GM12878 (cell line): ENCODE data around the gene PLPP7. TPM values are rescaled to one million over a fixed set of nuclear protein-coding genes. Genes with fewer than 3 reads are reported as not detected.

Experiments used
- ATAC-seq: fragments of 200-7000 bp; cut with Tn5 transposase; 3 replicates; pipeline ENCODE4 v1.9.1; 2020; ENCODE audit warnings: mild to moderate bottlenecking, moderate library complexity
- BruUV-seq: library from RNA; stranded (reverse); fragments of 400-500 nt; replicated peaks from 2 replicates; lab custom pipeline; 2021; lab: Mats Ljungman, UMichigan
- CTCF ChIA-PET: fragments of 300-600 bp; sonication (Branson Sonifier 250); formaldehyde crosslinking; extraction: SDS; loops from one replicate; lab custom pipeline; 2021; ENCODE audit warnings: inconsistent platforms; lab: Yijun Ruan, JAX
- POLR2A ChIA-PET: fragments of 350-600 bp; formaldehyde crosslinking; extraction: SDS; loops from one replicate; lab custom pipeline; 2021; ENCODE audit warnings: inconsistent platforms; lab: Charles Lee
- RAD21 ChIA-PET: fragments of 300-600 bp; sonication (Branson Sonifier 250); formaldehyde crosslinking; loops from one replicate; lab custom pipeline; 2023; ENCODE audit warnings: antibody characterized with exemption; ENCODE audit not compliant: unreplicated experiment; lab: Charles Lee
- SMC1A ChIA-PET: fragments of 300-600 bp; sonication (Branson Sonifier 250); formaldehyde crosslinking; loops from one replicate; lab custom pipeline; 2023; ENCODE audit not compliant: unreplicated experiment, uncharacterized antibody; lab: Charles Lee
- DNase-seq: peaks from one replicate; pipeline ENCODE4 v3.0.0-alpha.2; 2011; ENCODE audit warnings: low read depth, low spot score
- FAIRE-seq: peaks from 3 replicates; lab custom pipeline; 2011; peaks lifted over from hg19 to GRCh38; lab: Jason Lieb, UNC
- H2AFZ ChIP-seq: 2 replicates; pipeline ENCODE4 v1.6.0; 2011; ENCODE audit warnings: low read depth, low read length, control low read depth; ENCODE audit not compliant: control insufficient read depth
- H3K27ac ChIP-seq: 2 replicates; pipeline ENCODE4 v1.5.1; 2011; ENCODE audit warnings: control low read depth; ENCODE audit not compliant: control insufficient read depth, insufficient read depth
- H3K27me3 ChIP-seq, 2 experiments: replicated peaks in 1 of 2; 2 replicates each; pipeline versions ENCODE4 v1.6.0 to v1.6.1; 2011; ENCODE audit warnings: low read length in 1 of 2; ENCODE audit not compliant: control insufficient read depth in 2 of 2, insufficient read depth in 2 of 2
- H3K36me3 ChIP-seq, 2 experiments: 2 replicates each; pipeline ENCODE4 v1.5.1; 2011; ENCODE audit warnings: low read length in 1 of 2; ENCODE audit not compliant: control insufficient read depth in 2 of 2, insufficient read depth in 2 of 2
- H3K4me1 ChIP-seq: 2 replicates; pipeline ENCODE4 v1.6.1; 2011; ENCODE audit warnings: mild to moderate bottlenecking, low read length, moderate library complexity, mixed read lengths; ENCODE audit not compliant: control insufficient read depth, insufficient read depth
- H3K4me2 ChIP-seq: 2 replicates; pipeline ENCODE4 v1.6.0; 2011; ENCODE audit warnings: control low read depth; ENCODE audit not compliant: control insufficient read depth, insufficient read depth
- H3K4me3 ChIP-seq: fragments of 200-600 bp; sonication (generic); 2 replicates; pipeline ENCODE4 v1.5.1; 2016
- H3K79me2 ChIP-seq: 2 replicates; pipeline ENCODE4 v1.6.0; 2011; ENCODE audit warnings: low read length; ENCODE audit not compliant: control insufficient read depth, insufficient read depth
- H3K9ac ChIP-seq: 2 replicates; pipeline ENCODE4 v1.8.0; 2011; ENCODE audit warnings: low read length, control low read depth, mixed read lengths; ENCODE audit not compliant: control insufficient read depth, insufficient read depth
- H3K9me3 ChIP-seq: replicated peaks from 3 replicates; pipeline ENCODE4 v1.5.1; 2011; ENCODE audit warnings: mild to moderate bottlenecking, low read length; ENCODE audit not compliant: control insufficient read depth, insufficient read depth
- H4K20me1 ChIP-seq: 2 replicates; pipeline ENCODE4 v1.6.0; 2011; ENCODE audit not compliant: control insufficient read depth, insufficient read depth
- BACH1 ChIP-seq: fragments of 450-650 bp; IDR thresholded peaks from 2 replicates; pipeline ENCODE4 v1.6.1; 2017; ENCODE audit warnings: mild to moderate bottlenecking, borderline replicate concordance
- POLR2AphosphoS2 ChIP-seq: IDR thresholded peaks from 2 replicates; pipeline ENCODE4 v1.6.1; 2011; ENCODE audit warnings: low read depth, mild to moderate bottlenecking, low read length, improper control_type of control experiment, moderate library complexity
- WGBS: methylation state at CpG from one replicate; pipeline ENCODE4 v1.1.6; 2016; ENCODE audit warnings: low lambda C conversion rate; ENCODE audit not compliant: insufficient replicate concordance, insufficient coverage; ENCODE audit errors: missing lambda C conversion rate; 5-methylcytosine and 5-hydroxymethylcytosine counted together
- in situ Hi-C: fragments of 300-500 bp; cut with MboI; formaldehyde crosslinking; loops from 9 replicates; pipeline ENCODE4 v1.14.3; 2018; ENCODE audit warnings: mixed read lengths
- intact Hi-C: fragments of 100-400 bp; cut with micrococcal nuclease; formaldehyde crosslinking; loops from one replicate; pipeline ENCODE4 v1.14.2; 2022; ENCODE audit not compliant: unreplicated experiment
- polyA plus RNA-seq, 11 experiments: library from polyadenylated mRNA; depleted of rRNA in 4 of 11; unstranded in 6 of 11; stranded (reverse) in 5 of 11; fragments of >200 nt; fragmentation: Nextera tagmentation in 4 of 11; fragmentation: Illumina TruSeq in 1 of 11; extraction: Ambion mirVana in 4 of 11; extraction: Trizol in 1 of 11; gene quantifications; 1 replicate in 1 of 11; 2 replicates in 10 of 11; pipeline versions ENCODE4 v1.2.1 to v1.2.3, GENCODE V29; 2011 to 2016; ENCODE audit warnings: inconsistent platforms in 2 of 11, missing spikeins in 2 of 11, low read depth in 1 of 11
- total RNA-seq, 4 experiments: library from RNA; depleted of rRNA in 3 of 4; stranded (reverse); fragments of >200 nt in 3 of 4; fragmentation: Illumina TruSeq in 1 of 4; extraction: Trizol in 1 of 4; gene quantifications; 2 replicates each; pipeline versions ENCODE4 v1.2.1 to v1.2.3, GENCODE V29; 2013 to 2021
- TF ChIP-seq, protein P1 (sequence below): IDR thresholded peaks from 2 replicates; pipeline ENCODE4 v1.6.1; 2012; ENCODE audit warnings: improper control_type of control experiment, low read depth, low read length; ENCODE audit not compliant: insufficient replicate concordance

Gene PLPP7
- total and polyA plus RNA-seq, 10 of the 15 experiments (the other 5 are each of a cell fraction or from before 2014, with no cell fraction given), result 0.05 to 1.0 (median 0.40) TPM; not detected in 3

DNA sequence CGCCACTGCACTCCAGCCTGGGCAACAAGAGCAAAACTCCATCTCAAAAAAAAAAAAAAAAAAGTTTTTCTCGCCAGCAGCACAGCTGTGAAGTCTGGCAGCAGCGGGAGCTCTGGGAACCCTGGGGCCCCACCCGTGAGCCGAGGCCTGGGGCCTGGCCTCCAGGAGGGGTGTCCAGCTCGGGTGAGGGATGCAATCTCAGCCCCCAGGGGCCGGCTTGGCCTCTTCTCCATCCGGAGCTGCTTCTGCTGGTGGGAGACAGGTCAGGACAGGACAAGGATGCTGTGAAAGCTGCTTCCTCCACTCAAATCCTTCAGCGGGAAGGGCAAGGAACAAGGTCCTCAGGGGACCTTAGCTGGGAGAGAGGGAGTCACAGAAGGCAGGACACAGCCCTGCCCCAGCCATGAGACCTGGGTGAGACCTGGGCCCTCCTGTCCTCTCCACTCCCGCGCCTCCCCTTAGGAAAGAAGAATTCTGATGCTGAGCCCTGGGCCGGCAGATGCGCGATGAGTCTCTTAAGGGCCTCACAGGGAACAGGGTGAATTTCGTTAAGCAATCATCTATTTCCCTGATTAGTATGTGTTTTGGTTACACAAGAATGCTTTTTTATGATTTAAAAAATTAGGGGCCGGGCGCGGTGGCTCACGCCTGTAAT is 30.6 kb downstream of the PLPP7 start:
- ChIA-PET POLR2A (no interaction called here), CTCF (no interaction called here), SMC1A (no interaction called here), RAD21 (interaction anchor here (0.7 kb wide), 1 partner anchor 159 kb away, joined by 3 read pairs; no protein-coding TSS in a partner anchor)
- no peak overlapping the region for H3K27ac ChIP-seq
- H3K9ac ChIP-seq, result no peak overlapping the region
- H3K4me1 ChIP-seq, result no peaks in the 10 kb centered on the region
- intact Hi-C loops (no loop called here), in situ Hi-C loops (no loop called here)
- H3K79me2 ChIP-seq, result no peaks in the 10 kb centered on the region
- no TSS peak for BruUV-seq
- H3K4me3 ChIP-seq, result no peak overlapping the region
- whole genome bisulfite sequencing, result 61% methylated on average over 19 of the region's 19 CpGs
- no peak overlapping the region for H3K4me2 ChIP-seq
- H2AFZ ChIP-seq, result no peak overlapping the region
- DNase-seq (no peak), FAIRE-seq (no peak), ATAC-seq (no peak)
- H4K20me1 ChIP-seq, result no peaks in the 10 kb centered on the region
- no peaks in the 10 kb centered on the region; a peak in 2 of 4 replicates for H3K27me3 ChIP-seq
- TF ChIP-seq BACH1, result no peak
- TF ChIP-seq POLR2AphosphoS2, result no peak
- TF ChIP-seq, protein P1, sequence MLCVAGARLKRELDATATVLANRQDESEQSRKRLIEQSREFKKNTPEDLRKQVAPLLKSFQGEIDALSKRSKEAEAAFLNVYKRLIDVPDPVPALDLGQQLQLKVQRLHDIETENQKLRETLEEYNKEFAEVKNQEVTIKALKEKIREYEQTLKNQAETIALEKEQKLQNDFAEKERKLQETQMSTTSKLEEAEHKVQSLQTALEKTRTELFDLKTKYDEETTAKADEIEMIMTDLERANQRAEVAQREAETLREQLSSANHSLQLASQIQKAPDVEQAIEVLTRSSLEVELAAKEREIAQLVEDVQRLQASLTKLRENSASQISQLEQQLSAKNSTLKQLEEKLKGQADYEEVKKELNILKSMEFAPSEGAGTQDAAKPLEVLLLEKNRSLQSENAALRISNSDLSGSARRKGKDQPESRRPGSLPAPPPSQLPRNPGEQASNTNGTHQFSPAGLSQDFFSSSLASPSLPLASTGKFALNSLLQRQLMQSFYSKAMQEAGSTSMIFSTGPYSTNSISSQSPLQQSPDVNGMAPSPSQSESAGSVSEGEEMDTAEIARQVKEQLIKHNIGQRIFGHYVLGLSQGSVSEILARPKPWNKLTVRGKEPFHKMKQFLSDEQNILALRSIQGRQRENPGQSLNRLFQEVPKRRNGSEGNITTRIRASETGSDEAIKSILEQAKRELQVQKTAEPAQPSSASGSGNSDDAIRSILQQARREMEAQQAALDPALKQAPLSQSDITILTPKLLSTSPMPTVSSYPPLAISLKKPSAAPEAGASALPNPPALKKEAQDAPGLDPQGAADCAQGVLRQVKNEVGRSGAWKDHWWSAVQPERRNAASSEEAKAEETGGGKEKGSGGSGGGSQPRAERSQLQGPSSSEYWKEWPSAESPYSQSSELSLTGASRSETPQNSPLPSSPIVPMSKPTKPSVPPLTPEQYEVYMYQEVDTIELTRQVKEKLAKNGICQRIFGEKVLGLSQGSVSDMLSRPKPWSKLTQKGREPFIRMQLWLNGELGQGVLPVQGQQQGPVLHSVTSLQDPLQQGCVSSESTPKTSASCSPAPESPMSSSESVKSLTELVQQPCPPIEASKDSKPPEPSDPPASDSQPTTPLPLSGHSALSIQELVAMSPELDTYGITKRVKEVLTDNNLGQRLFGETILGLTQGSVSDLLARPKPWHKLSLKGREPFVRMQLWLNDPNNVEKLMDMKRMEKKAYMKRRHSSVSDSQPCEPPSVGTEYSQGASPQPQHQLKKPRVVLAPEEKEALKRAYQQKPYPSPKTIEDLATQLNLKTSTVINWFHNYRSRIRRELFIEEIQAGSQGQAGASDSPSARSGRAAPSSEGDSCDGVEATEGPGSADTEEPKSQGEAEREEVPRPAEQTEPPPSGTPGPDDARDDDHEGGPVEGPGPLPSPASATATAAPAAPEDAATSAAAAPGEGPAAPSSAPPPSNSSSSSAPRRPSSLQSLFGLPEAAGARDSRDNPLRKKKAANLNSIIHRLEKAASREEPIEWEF, result no peak
- no peaks in the 10 kb centered on the region for H3K9me3 ChIP-seq
- no peaks in the 10 kb centered on the region for H3K36me3 ChIP-seq
